Esophagus muscularis mucosa (tissue), 4 donors: ENCODE data around the gene ENTREP1.

ENCODE experiments used
- CTCF ChIP-seq, 3 experiments: fragments of 200-600 bp in 2 of 3; fragments of 450-650 bp in 1 of 3; sonication (generic) in 2 of 3; IDR thresholded peaks; one replicate each; pipeline ENCODE4 v1.5.1; 2017 to 2019; ENCODE audit warnings: antibody characterized with exemption in 3 of 3, mild to moderate bottlenecking in 2 of 3, moderate library complexity in 1 of 3
- EP300 ChIP-seq: sonication (generic); formaldehyde crosslinking; IDR thresholded peaks from one replicate; pipeline ENCODE4 v1.6.1; 2017; ENCODE audit warnings: antibody characterized with exemption
- POLR2A ChIP-seq: fragments of 450-650 bp; IDR thresholded peaks from one replicate; pipeline ENCODE4 v1.6.1; 2017; ENCODE audit warnings: antibody characterized with exemption, moderate library complexity, mild to moderate bottlenecking, low read depth

GRCh38 chr9:69346596-69347390 is 21.8 kb downstream of the ENTREP1 start:
- TF ChIP-seq CTCF (IDR thresholded peaks at IDR 0.05) (no peak), POLR2A (no peak), EP300 (no peak)
